ENCODE results near the gene CRYAA.
"Not testable (repeated sequence)": the region's sequence is repeated elsewhere in the genome, so short reads cannot be mapped to it uniquely, and the experiment has no call there.

The CRYAA gene

GRCh38 chr21:43169230-43169886, 550 bp downstream of the CRYAA start:
- H3K9me3 ChIP-seq; H3K4me3 ChIP-seq; DNase-seq (ENCODE audit: low spot score in 2 of 2); H3K36me3 ChIP-seq (replicated peaks); H3K27me3 ChIP-seq (ENCODE audit: low read depth); H3K4me1 ChIP-seq; in situ Hi-C loops (cut with MboI; ENCODE audit: low sequenced_read_pairs): not testable (repeated sequence)

- H3K36me3 ChIP-seq (replicated peaks); H3K4me3 ChIP-seq; DNase-seq (ENCODE audit: low spot score in 2 of 2); H3K4me1 ChIP-seq; H3K27me3 ChIP-seq (ENCODE audit: low read depth); in situ Hi-C loops (cut with MboI; ENCODE audit: low sequenced_read_pairs); H3K9me3 ChIP-seq: not testable (repeated sequence)
These were observed 1.1 kb downstream of the CRYAA start for GRCh38 chr21:43169891-43170290.

GRCh38 chr21:43172812-43173211, 4.0 kb downstream of the CRYAA start:
- in situ Hi-C loops (cut with MboI; ENCODE audit: low sequenced_read_pairs); H3K27me3 ChIP-seq (ENCODE audit: low read depth); H3K9me3 ChIP-seq; DNase-seq (ENCODE audit: low spot score in 2 of 2); H3K36me3 ChIP-seq (replicated peaks); H3K4me3 ChIP-seq; H3K4me1 ChIP-seq: not testable (repeated sequence)

DNA sequence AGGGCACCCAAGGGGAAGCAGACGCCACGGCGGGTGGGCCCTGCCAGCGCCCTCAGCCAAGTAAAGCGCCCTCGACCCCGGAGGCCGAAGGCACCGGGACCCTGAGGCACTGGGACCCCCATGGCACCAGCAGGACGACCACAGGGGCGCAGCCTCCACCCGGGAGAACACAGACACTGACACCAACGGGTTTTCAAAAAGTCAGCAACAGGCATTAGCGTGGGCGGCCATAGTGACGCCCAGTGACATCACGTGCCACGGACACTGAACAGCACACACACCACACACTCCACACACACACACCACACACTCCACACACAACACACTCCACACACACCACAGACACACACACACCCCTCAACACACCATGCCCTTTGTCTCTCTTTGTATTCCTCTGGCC, 4.6 kb downstream of the CRYAA start:
- DNase-seq (ENCODE audit: low spot score in 2 of 2); H3K4me3 ChIP-seq; H3K36me3 ChIP-seq (replicated peaks); H3K27me3 ChIP-seq (ENCODE audit: low read depth); in situ Hi-C loops (cut with MboI; ENCODE audit: low sequenced_read_pairs); H3K9me3 ChIP-seq; H3K4me1 ChIP-seq: not testable (repeated sequence)

- H3K4me1 ChIP-seq; in situ Hi-C loops (cut with MboI; ENCODE audit: low sequenced_read_pairs); H3K9me3 ChIP-seq; DNase-seq (ENCODE audit: low spot score in 2 of 2); H3K36me3 ChIP-seq (replicated peaks); H3K4me3 ChIP-seq; H3K27me3 ChIP-seq (ENCODE audit: low read depth): not testable (repeated sequence)
These were observed 5.1 kb downstream of the CRYAA start for GRCh38 chr21:43173930-43174329.

DNA sequence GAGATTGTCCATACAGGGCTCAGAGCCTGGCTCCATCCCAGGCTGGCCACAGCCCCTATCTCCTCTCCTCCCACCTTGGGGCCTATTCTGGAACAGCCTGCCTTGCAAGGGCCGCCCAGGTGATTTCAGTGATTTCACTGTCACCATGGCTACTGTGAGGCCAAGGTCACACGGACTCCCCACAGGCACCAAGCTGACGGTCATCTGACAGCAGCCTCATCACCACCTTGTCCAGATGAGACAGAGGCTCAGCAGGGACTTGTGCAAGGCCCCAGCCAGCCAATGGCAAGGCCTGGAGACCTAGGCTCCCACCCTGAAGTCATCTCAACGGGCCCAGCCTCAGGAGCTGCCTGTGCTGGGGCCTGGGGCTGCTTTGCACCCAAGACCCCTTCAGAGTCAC, 6.2 kb downstream of the CRYAA start:
- H3K4me3 ChIP-seq; DNase-seq (ENCODE audit: low spot score in 2 of 2); H3K4me1 ChIP-seq; H3K9me3 ChIP-seq; in situ Hi-C loops (cut with MboI; ENCODE audit: low sequenced_read_pairs); H3K27me3 ChIP-seq (ENCODE audit: low read depth); H3K36me3 ChIP-seq (replicated peaks): not testable (repeated sequence)

DNA sequence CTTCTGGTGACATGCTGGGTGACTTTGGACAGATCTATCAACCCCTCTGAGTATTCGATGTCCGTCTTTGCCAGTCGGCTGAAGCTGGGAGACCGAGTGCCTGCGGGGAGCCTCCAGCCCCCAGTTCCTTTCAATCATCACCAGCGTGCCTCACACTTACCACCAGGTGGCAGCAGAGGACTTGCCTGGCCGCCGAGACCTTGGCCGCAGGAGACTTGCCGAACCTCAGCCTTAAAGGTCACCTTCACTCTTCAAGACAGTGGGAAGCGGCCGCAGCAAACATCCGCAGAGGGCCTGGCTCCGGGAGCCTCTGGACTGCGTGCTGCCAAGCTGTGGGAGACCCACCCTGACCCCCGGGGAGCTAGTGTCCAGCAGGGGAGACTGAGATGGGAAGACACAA, 7.8 kb downstream of the CRYAA start:
- H3K4me1 ChIP-seq; H3K4me3 ChIP-seq; H3K9me3 ChIP-seq; H3K36me3 ChIP-seq (replicated peaks); in situ Hi-C loops (cut with MboI; ENCODE audit: low sequenced_read_pairs); H3K27me3 ChIP-seq (ENCODE audit: low read depth); DNase-seq (ENCODE audit: low spot score in 2 of 2): not testable (repeated sequence)

DNA sequence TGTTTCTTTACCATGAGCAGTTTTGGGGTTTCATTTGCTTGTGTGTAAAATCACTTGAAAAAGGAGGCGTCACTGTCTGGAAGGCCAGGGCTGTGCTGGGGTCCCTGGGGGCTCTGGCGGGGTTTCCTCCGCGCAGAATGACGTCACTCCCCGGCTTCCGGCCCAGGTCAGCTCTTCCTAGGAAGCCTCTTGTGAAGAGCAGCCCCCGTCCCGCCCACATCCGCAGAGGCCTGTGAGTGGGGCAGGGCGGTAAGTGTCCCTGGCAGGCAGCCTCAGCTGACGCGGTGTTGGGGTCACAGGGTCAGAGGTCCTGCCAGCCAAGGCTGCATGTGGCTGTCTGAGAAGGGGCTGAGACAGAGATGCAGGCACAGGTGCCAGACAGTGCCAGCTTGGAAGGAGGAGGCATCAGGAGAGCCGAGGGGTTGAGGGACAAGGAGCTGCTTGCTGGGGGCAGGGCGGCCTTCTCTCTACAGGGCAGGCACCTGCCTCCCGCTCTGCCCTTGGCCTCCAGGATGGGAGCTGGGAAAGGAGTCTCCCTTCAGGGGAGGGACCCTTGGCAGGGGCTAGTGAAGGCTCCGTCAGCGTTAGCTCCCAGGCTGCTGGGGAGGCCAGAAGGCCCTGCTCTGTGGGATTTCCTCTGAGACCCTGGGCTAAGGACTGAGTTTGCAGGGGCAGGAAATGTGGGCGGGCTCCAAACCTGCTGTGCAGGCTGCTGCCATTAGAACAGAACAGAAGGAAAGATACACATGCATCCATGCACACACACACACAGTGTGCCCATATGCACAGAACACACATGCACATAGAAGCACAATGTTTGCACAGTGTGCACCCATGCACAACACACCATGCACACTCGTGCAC, 8.5 kb downstream of the CRYAA start:
- H3K27me3 ChIP-seq (ENCODE audit: low read depth); in situ Hi-C loops (cut with MboI; ENCODE audit: low sequenced_read_pairs); H3K4me3 ChIP-seq; DNase-seq (ENCODE audit: low spot score in 2 of 2); H3K4me1 ChIP-seq; H3K9me3 ChIP-seq; H3K36me3 ChIP-seq (replicated peaks): not testable (repeated sequence)

DNA sequence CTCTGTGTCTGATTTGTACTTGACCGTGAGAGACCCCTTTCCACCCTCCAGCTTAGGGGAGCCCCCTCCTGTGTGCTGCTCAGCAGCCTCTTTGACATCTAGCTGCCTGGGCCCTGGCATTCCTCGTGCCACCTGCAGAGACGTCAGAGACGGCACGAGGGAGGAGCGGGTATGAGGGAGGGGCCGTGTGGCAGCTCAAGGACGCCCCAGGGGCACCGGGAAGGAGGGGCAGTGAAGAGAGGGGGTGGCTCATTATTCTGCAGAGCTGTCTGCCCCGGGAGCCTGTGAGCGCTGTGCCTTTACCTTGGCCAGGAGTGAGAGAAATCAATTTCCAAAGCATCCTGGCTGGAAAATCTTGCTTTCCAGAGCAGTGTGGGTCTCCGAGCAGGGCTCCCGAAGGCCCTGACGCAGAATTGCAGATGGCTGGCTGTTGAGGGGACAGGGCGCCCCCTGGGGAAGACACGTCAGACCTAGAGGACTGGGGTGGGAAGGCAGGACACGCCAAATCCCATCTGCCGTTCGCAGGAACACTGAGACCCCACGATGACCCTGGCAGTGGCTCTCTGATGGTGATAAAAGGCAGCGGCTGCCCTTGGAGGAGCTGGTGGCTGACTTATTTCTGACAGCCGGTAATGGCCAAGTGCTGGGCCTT, 9.5 kb downstream of the CRYAA start:
- H3K27me3 ChIP-seq (ENCODE audit: low read depth); in situ Hi-C loops (cut with MboI; ENCODE audit: low sequenced_read_pairs); H3K36me3 ChIP-seq (replicated peaks); H3K4me3 ChIP-seq; H3K9me3 ChIP-seq; DNase-seq (ENCODE audit: low spot score in 2 of 2); H3K4me1 ChIP-seq: not testable (repeated sequence)

DNA sequence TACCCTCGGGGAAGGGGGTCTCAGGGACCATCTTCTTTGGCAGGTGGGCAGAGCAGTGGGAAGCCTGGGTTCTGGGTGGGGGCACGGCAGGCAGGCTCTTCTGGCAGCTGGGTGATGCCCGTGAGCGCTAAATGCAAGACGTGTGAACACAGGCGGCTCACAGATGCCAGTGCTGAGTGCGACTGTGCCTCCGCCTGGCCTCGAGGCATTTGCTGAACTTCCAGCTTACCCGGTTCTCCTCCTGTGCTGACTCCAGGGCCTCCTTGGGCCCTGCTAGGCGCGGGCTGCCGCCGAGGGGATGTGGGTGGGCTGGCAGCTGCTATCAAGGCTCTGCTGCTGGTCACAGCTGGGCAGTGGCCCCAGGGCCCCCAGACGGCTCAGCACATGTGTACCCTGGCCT, 12.2 kb downstream of the CRYAA start:
- in situ Hi-C loops (cut with MboI; ENCODE audit: low sequenced_read_pairs); H3K9me3 ChIP-seq; H3K27me3 ChIP-seq (ENCODE audit: low read depth); DNase-seq (ENCODE audit: low spot score in 2 of 2); H3K36me3 ChIP-seq (replicated peaks); H3K4me3 ChIP-seq; H3K4me1 ChIP-seq: not testable (repeated sequence)

GRCh38 chr21:43187268-43187667, 18.5 kb downstream of the CRYAA start:
- DNase-seq (ENCODE audit: low spot score in 2 of 2); H3K36me3 ChIP-seq (replicated peaks); H3K27me3 ChIP-seq (ENCODE audit: low read depth); in situ Hi-C loops (cut with MboI; ENCODE audit: low sequenced_read_pairs); H3K4me3 ChIP-seq; H3K4me1 ChIP-seq; H3K9me3 ChIP-seq: not testable (repeated sequence)

- in situ Hi-C loops (cut with MboI; ENCODE audit: low sequenced_read_pairs): no loop called here
- Histone ChIP-seq H3K4me3 (no peak overlapping the region), H3K36me3 (replicated peaks) (no peaks in the 10 kb centered on the region), H3K27me3 (ENCODE audit: low read depth) (0 out of 2 replicates have a peak, but pooled peaks cover 9% of the 10 kb centered on the region), H3K9me3 (no peaks in the 10 kb centered on the region), H3K4me1 (no peaks in the 10 kb centered on the region)
- no peak for DNase-seq (ENCODE audit: low spot score in 2 of 2)
These were observed 18.9 kb downstream of the CRYAA start for GRCh38 chr21:43187715-43188114.

DNA sequence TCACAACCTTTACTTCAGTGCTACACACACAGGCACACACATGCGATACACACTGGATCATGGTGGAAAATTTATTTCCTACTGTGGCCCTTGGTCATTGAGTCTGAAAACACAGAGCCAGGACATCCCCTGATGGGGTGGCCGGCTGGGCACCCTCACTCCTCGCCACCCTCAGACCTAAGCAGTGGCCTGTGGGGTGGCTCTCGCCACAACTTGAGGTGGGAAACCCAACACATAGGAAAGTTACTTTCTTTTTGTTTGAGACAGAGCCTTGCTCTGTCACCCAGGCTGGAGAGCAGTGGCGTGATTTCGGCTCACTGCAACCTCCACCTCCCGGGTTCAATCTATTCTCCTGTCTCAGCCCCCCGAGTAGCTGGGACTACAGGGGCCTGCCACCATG, 19.4 kb downstream of the CRYAA start:
- no peak for DNase-seq (ENCODE audit: low spot score in 2 of 2)

DNA sequence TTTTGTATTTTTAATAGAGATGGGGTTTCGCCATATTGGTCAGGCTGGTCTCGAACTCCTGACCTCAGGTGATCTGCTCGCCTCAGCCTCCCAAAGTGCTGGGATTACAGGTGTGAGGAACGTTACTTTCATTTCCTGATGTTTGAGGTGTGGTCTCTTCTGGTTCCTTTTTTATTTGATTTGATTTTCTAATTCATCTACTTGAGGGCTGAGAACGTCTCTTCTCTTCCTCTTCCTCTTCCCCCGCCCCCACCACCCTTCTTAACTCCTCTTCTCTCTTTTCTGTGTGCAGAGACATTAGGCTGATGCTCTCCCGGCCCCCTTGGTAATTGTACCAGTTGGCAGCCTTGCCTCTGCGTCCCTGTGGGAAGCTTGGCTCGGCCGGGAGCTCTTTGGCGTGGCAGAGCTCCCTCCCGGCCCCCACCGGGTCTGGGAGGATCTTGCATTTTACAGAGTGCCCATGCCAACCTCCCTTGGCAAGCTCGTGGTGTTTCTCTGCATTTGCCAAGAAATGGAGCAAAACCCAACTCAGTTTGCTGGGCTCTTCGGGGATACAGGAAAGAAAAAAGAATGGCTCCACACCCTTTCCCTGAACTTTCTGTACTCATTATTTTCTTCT, 19.9 kb downstream of the CRYAA start:
- Histone ChIP-seq H3K36me3 (replicated peaks) (no peaks in the 10 kb centered on the region), H3K4me3 (no peak overlapping the region), H3K4me1 (no peaks in the 10 kb centered on the region), H3K9me3 (no peaks in the 10 kb centered on the region), H3K27me3 (ENCODE audit: low read depth) (0 out of 2 replicates have a peak, but pooled peaks cover 9% of the 10 kb centered on the region)
- no peak for DNase-seq (ENCODE audit: low spot score in 2 of 2)
- in situ Hi-C loops (cut with MboI; ENCODE audit: low sequenced_read_pairs): no loop called here

More for the DNA sequence above, 19.4 kb downstream of the CRYAA start:
- Histone ChIP-seq H3K9me3 (no peaks in the 10 kb centered on the region), H3K4me1 (no peaks in the 10 kb centered on the region), H3K27me3 (ENCODE audit: low read depth) (0 out of 2 replicates have a peak, but pooled peaks cover 9% of the 10 kb centered on the region), H3K36me3 (replicated peaks) (no peaks in the 10 kb centered on the region), H3K4me3 (no peak overlapping the region)
- in situ Hi-C loops (cut with MboI; ENCODE audit: low sequenced_read_pairs): no loop called here
